ENCODE measurements around the gene TXNDC8. TPM values are rescaled to one million over a fixed set of nuclear protein-coding genes. Genes with fewer than 3 reads are reported as not detected.

Gene TXNDC8
- 1.9 TPM in 1 of 2 replicates, not detected in the other for total RNA-seq

GRCh38 chr9:110337727-110338126, at the start of gene TXNDC8:
Gene TXNDC8, minus strand, starts transcription at chr9:110337863.

DNA sequence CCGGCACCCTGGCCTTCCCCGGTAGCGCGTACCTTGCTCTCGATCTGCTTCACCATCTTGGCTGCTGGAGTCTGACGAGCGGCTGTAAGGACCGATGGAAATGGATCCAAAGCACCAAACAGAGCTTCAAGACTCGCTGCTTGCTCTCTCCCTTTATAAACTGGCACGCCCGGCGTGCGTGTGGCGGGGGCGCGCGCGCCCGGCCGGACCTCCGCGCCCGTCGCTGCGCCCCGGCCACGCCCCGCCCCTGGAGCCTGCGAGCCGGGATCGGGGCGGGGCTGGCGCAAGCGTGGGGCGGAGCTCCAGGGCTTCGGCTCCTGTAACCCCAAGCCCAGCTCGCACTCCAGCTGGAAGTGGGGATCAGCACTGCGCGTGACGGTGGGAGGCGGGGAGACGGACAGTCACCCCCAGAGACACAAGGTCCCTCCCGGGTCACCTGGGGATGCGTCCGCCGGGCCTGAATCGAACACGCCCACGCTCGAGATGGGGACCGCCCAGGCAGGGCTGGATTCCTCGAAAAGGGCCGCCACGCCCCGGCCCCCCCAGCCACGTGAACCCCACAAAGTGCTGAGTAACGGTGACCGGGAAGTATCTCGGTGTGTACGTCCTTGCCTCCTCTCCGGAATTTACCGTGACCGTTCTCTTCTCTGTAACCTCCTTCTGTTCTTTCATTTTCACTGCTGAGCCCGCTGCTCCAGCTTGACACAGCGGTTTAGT, 81.1 kb downstream of the TXNDC8 start, which contains the start of gene TXN:
Gene TXN (minus strand): TSS at position 128 of the 717 bp plus-strand sequence. CDS start 72 bp downstream, at position 56.

Other genes with a start within 250 kb of the TXNDC8 start
- gene C9orf152, start 129.7 kb downstream of the TXNDC8 start, total RNA-seq: 0.17 TPM in 1 of 2 replicates, not detected in the other
- gene TXN, start 81.4 kb downstream of the TXNDC8 start, total RNA-seq: 280 and 530 TPM in 2 replicates
- 30.8 and 150 TPM in 2 replicates for gene SVEP1, start 241.9 kb upstream of the TXNDC8 start, total RNA-seq